HG02642 (cell line): Measurements from ENCODE around the gene KIR3DL2.
"Not testable (repeated sequence)": the region's sequence is repeated elsewhere in the genome, so short reads cannot be mapped to it uniquely, and the experiment has no call there.

Source experiments
- ATAC-seq: cut with Tn5 transposase; IDR thresholded peaks from one replicate; pipeline ENCODE4 v1.9.1; 2021; ENCODE audit warnings: mild to moderate bottlenecking; ENCODE audit not compliant: unreplicated experiment, poor library complexity

The KIR3DL2 gene

GRCh38 chr19:54859421-54859820, 9.2 kb downstream of the KIR3DL2 start:
- ATAC-seq, result not testable (repeated sequence)

GRCh38 chr19:54863459-54863858, 13.2 kb downstream of the KIR3DL2 start:
- ATAC-seq, result not testable (repeated sequence)

- ATAC-seq, result no peak
Measured at GRCh38 chr19:54871696-54872095, 21.5 kb downstream of the KIR3DL2 start.

- no peak for ATAC-seq
Measured at GRCh38 chr19:54873990-54874389, 23.7 kb downstream of the KIR3DL2 start, which contains the start of gene FCAR. Gene FCAR, plus strand, starts transcription at chr19:54874235. Its CDS starts 55 bp downstream, at chr19:54874290.

GRCh38 chr19:54875506-54875905, 25.3 kb downstream of the KIR3DL2 start:
- ATAC-seq, result no peak

- no peak for ATAC-seq
Measured at GRCh38 chr19:54877471-54877870, 27.2 kb downstream of the KIR3DL2 start.

- ATAC-seq, result no peak
Measured at GRCh38 chr19:54881884-54882283, 31.6 kb downstream of the KIR3DL2 start.

- no peak for ATAC-seq
Measured at GRCh38 chr19:54882758-54883157, 32.5 kb downstream of the KIR3DL2 start.

GRCh38 chr19:54883228-54883627, 33.0 kb downstream of the KIR3DL2 start:
- no peak for ATAC-seq

GRCh38 chr19:54888239-54888638, 38.0 kb downstream of the KIR3DL2 start:
- no peak for ATAC-seq

- no peak for ATAC-seq
Measured at GRCh38 chr19:54889566-54889965, 39.3 kb downstream of the KIR3DL2 start.

- no peak for ATAC-seq
Measured at GRCh38 chr19:54893406-54893805, 43.2 kb downstream of the KIR3DL2 start.

GRCh38 chr19:54894106-54894505, 43.9 kb downstream of the KIR3DL2 start:
- not testable (repeated sequence) for ATAC-seq

- no peak for ATAC-seq
Measured at GRCh38 chr19:54896036-54896435, 45.8 kb downstream of the KIR3DL2 start.

GRCh38 chr19:54898685-54899084, 48.4 kb downstream of the KIR3DL2 start:
- ATAC-seq, result not testable (repeated sequence)

- not testable (repeated sequence) for ATAC-seq
Measured at GRCh38 chr19:54899646-54900045, 49.4 kb downstream of the KIR3DL2 start.

- not testable (repeated sequence) for ATAC-seq
Measured at GRCh38 chr19:54901153-54901552, 50.9 kb downstream of the KIR3DL2 start.

- ATAC-seq, result no peak
Measured at GRCh38 chr19:54902061-54902460, 51.8 kb downstream of the KIR3DL2 start.

- no peak for ATAC-seq
Measured at GRCh38 chr19:54903303-54903702, 53.1 kb downstream of the KIR3DL2 start.

GRCh38 chr19:54904261-54904660, 54.0 kb downstream of the KIR3DL2 start:
- not testable (repeated sequence) for ATAC-seq

- ATAC-seq, result no peak
Measured at GRCh38 chr19:54905421-54905802, 55.2 kb downstream of the KIR3DL2 start.

- no peak for ATAC-seq
Measured at GRCh38 chr19:54905803-54906511, 55.7 kb downstream of the KIR3DL2 start, which contains the start of gene NCR1. Gene NCR1, plus strand, starts transcription at chr19:54906148. Its CDS starts 40 bp downstream, at chr19:54906188.
